Lower leg skin (tissue), 4 donors: ENCODE data around the gene PITPNM3. TPM values are rescaled to one million over a fixed set of nuclear protein-coding genes. Genes with fewer than 3 reads are reported as not detected.

ENCODE experiments used
- DNase-seq, 2 donors: peaks; one replicate each; pipeline ENCODE4 v3.0.0-alpha.2; 2019; ENCODE audit warnings: low spot score in 2 of 2
- H3K4me3 ChIP-seq: fragments of 200-600 bp; sonication (generic); 2 replicates; pipeline ENCODE4 v1.5.1; 2017; ENCODE audit warnings: mild to moderate bottlenecking, low read depth; ENCODE audit not compliant: poor library complexity, severe bottlenecking
- CTCF ChIP-seq, 3 donors: fragments of 450-650 bp; IDR thresholded peaks; one replicate each; pipeline ENCODE4 v1.5.1; 2016; ENCODE audit warnings: antibody characterized with exemption in 3 of 3, mild to moderate bottlenecking in 3 of 3, moderate library complexity in 2 of 3
- POLR2A ChIP-seq, 2 donors: fragments of 450-650 bp; IDR thresholded peaks; one replicate each; pipeline ENCODE4 v1.6.1; 2016 to 2017; ENCODE audit warnings: antibody characterized with exemption in 2 of 2, mild to moderate bottlenecking in 1 of 2, moderate library complexity in 1 of 2
- WGBS, 2 donors: methylation state at CpG; one replicate each; pipeline ENCODE4 v1.1.5; 2018; 5-methylcytosine and 5-hydroxymethylcytosine counted together
- intact Hi-C: fragments of 100-400 bp; cut with DNase I; formaldehyde crosslinking; loops from one replicate; pipeline ENCODE4 v1.15.0; 2023; ENCODE audit warnings: low total_unique reads
- total RNA-seq, 4 donors: library from RNA; depleted of rRNA; stranded (reverse); fragments of >200 nt; gene quantifications; one replicate each; pipeline ENCODE4 v1.1.0, GENCODE V29; 2016

PITPNM3 gene
- total RNA-seq, 4 donors from 2014 or later = 11.9 to 19.5 (median 16.3) TPM

- H3K4me3 ChIP-seq = no peak overlapping the region
- intact Hi-C loops = no loop called here
- TF ChIP-seq CTCF (IDR thresholded peaks at IDR 0.05) = no peak
- no peak for TF ChIP-seq POLR2A (IDR thresholded peaks at IDR 0.05)
- 73 to 80% methylated on average over 7 of the region's 7 CpGs for WGBS, 2 donors
- peak in 1 of 2 donors; percentile 80 for DNase-seq
These were observed 58.0 kb downstream of the PITPNM3 start for GRCh38 chr17:6498356-6498755.

- intact Hi-C loops = no loop called here
- TF ChIP-seq CTCF (IDR thresholded peaks at IDR 0.05) (no peak), POLR2A (IDR thresholded peaks at IDR 0.05) (no peak)
- WGBS, 2 donors = 58 to 70% methylated on average over 13 to 14 of the region's 17 CpGs
- peak in 1 of 2 donors; percentile 66 for DNase-seq
- H3K4me3 ChIP-seq = no peak overlapping the region
These were observed 58.7 kb downstream of the PITPNM3 start for GRCh38 chr17:6497496-6498221.

- DNase-seq = peak in 1 of 2 donors; percentile 48
- intact Hi-C loops = no loop called here
- TF ChIP-seq POLR2A (IDR thresholded peaks at IDR 0.05) = no peak
- no peak for TF ChIP-seq CTCF (IDR thresholded peaks at IDR 0.05)
- no peak overlapping the region for H3K4me3 ChIP-seq
- WGBS, 2 donors = 55 to 58% methylated on average over 15 of the region's 15 CpGs
These were observed 59.5 kb downstream of the PITPNM3 start for GRCh38 chr17:6496640-6497441.

GRCh38 chr17:6496116-6496481 lies 60.3 kb downstream of the PITPNM3 start:
- 42 to 44% methylated on average over 8 of the region's 8 CpGs for WGBS, 2 donors
- intact Hi-C loops = no loop called here
- DNase-seq = peak in 1 of 2 donors; percentile 80
- TF ChIP-seq POLR2A (IDR thresholded peaks at IDR 0.05) (no peak), CTCF (IDR thresholded peaks at IDR 0.05) (no peak)
- no peak overlapping the region for H3K4me3 ChIP-seq

- DNase-seq = peak in 1 of 2 donors; percentile 50
- no peak overlapping the region for H3K4me3 ChIP-seq
- intact Hi-C loops = no loop called here
- TF ChIP-seq CTCF (IDR thresholded peaks at IDR 0.05) (no peak), POLR2A (IDR thresholded peaks at IDR 0.05) (no peak)
- WGBS, 2 donors = 66 to 69% methylated on average over 15 of the region's 15 CpGs
These were observed 60.8 kb downstream of the PITPNM3 start for GRCh38 chr17:6495450-6496115.
